ACC112 (cell line): ENCODE measurements around the gene ZMAT3.

ENCODE experiments used
- H2AFZ ChIP-seq: fragments of 200-600 bp; sonication (generic); one replicate; pipeline ENCODE4 v1.6.0; 2017; ENCODE audit warnings: antibody characterized with exemption, low read length; ENCODE audit not compliant: unreplicated experiment
- H3K27ac ChIP-seq: fragments of 200-600 bp; sonication (generic); 2 replicates; pipeline ENCODE4 v1.5.1; 2014; ENCODE audit warnings: low read depth, mild to moderate bottlenecking, antibody characterized with exemption, low read length, moderate library complexity
- H3K27me3 ChIP-seq: fragments of 200-600 bp; sonication (generic); 2 replicates; pipeline ENCODE4 v1.6.1; 2014; ENCODE audit warnings: mild to moderate bottlenecking, antibody characterized with exemption, low read length, moderate library complexity, mixed read lengths; ENCODE audit not compliant: insufficient read depth
- H3K36me3 ChIP-seq: fragments of 200-600 bp; sonication (generic); 2 replicates; pipeline ENCODE4 v1.6.1; 2016; ENCODE audit warnings: mild to moderate bottlenecking, antibody characterized with exemption, low read length, moderate library complexity, mixed read lengths; ENCODE audit not compliant: insufficient read depth
- H3K4me1 ChIP-seq: fragments of 200-600 bp; sonication (generic); one replicate; pipeline ENCODE4 v1.6.1; 2016; ENCODE audit warnings: low read length, mixed read lengths; ENCODE audit not compliant: insufficient read depth, unreplicated experiment, control insufficient read depth
- H3K4me3 ChIP-seq: fragments of 200-600 bp; sonication (generic); 2 replicates; pipeline ENCODE4 v1.5.1; 2014; ENCODE audit warnings: mild to moderate bottlenecking, low read depth, low read length
- H3K79me2 ChIP-seq: fragments of 200-600 bp; sonication (generic); one replicate; pipeline ENCODE4 v1.6.0; 2016; ENCODE audit warnings: low read length; ENCODE audit not compliant: control insufficient read depth, unreplicated experiment, insufficient read depth

The ZMAT3 gene

GRCh38 chr3:179088306-179088705 lies 16.7 kb upstream of the ZMAT3 start:
- Histone ChIP-seq H3K4me3 (no peak overlapping the region), H3K27ac (no peak overlapping the region), H3K79me2 (no peaks in the 10 kb centered on the region), H3K4me1 (no peaks in the 10 kb centered on the region), H3K36me3 (no peaks in the 10 kb centered on the region), H3K27me3 (no peaks in the 10 kb centered on the region), H2AFZ (no peak overlapping the region)

- H3K27ac ChIP-seq = no peak overlapping the region
- no peaks in the 10 kb centered on the region for H3K79me2 ChIP-seq
- no peak overlapping the region for H2AFZ ChIP-seq
These were observed 12.4 kb upstream of the ZMAT3 start for GRCh38 chr3:179083977-179084376.

DNA sequence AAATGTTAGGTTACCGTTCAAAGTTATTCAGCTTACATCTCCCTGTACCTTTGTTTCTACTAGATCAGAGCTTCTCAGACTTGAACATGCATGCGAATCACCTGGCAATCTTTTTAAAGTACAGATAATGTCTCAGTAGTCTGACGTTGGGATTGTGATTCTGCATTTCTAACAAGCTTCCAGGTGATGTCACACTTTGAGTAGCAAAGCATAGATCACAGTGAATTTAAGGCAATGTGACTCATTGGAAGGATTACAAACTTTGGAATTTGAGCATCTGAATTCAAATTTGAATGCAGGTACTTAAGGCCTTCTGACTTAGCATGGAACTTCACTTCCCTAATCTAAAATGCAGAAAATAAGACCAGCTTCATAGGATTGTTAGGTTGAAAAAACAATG lies 10.8 kb upstream of the ZMAT3 start:
- Histone ChIP-seq H3K4me3 (no peak overlapping the region), H2AFZ (no peak overlapping the region), H3K36me3 (no peaks in the 10 kb centered on the region), H3K27ac (no peak overlapping the region), H3K79me2 (no peaks in the 10 kb centered on the region), H3K27me3 (no peaks in the 10 kb centered on the region), H3K4me1 (no peaks in the 10 kb centered on the region)

More at GRCh38 chr3:179083977-179084376, 12.4 kb upstream of the ZMAT3 start:
- Histone ChIP-seq H3K36me3 (no peaks in the 10 kb centered on the region), H3K27me3 (no peaks in the 10 kb centered on the region), H3K4me1 (no peaks in the 10 kb centered on the region), H3K4me3 (no peak overlapping the region)

DNA sequence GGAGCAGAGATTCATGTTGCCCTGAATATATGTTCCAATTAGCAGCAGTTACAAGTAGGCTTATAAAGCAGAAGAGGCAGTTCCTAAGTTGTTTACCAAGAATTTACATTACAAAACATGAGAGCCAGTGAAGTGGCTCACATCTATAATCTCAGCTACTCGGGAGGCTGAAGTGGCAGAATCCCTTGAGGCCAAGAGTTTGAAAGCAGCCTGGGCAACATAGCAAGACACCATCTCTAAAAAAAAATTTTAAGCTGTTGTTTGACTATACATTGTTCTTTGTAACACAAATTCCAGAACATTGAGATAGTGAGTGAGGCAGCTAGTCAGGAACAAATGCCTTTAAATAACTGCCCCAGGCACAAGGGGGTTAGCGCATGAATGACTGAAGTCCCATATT lies 10.3 kb upstream of the ZMAT3 start:
- Histone ChIP-seq H3K4me1 (no peaks in the 10 kb centered on the region), H3K27ac (no peak overlapping the region), H3K36me3 (no peaks in the 10 kb centered on the region), H3K4me3 (no peak overlapping the region), H2AFZ (no peak overlapping the region), H3K27me3 (no peaks in the 10 kb centered on the region), H3K79me2 (no peaks in the 10 kb centered on the region)

- Histone ChIP-seq H3K36me3 (no peaks in the 10 kb centered on the region), H3K27ac (no peak overlapping the region), H3K4me1 (no peaks in the 10 kb centered on the region), H3K4me3 (no peak overlapping the region), H3K27me3 (no peaks in the 10 kb centered on the region), H3K79me2 (no peaks in the 10 kb centered on the region), H2AFZ (no peak overlapping the region)
These were observed 7.9 kb upstream of the ZMAT3 start for GRCh38 chr3:179079537-179079936.

DNA sequence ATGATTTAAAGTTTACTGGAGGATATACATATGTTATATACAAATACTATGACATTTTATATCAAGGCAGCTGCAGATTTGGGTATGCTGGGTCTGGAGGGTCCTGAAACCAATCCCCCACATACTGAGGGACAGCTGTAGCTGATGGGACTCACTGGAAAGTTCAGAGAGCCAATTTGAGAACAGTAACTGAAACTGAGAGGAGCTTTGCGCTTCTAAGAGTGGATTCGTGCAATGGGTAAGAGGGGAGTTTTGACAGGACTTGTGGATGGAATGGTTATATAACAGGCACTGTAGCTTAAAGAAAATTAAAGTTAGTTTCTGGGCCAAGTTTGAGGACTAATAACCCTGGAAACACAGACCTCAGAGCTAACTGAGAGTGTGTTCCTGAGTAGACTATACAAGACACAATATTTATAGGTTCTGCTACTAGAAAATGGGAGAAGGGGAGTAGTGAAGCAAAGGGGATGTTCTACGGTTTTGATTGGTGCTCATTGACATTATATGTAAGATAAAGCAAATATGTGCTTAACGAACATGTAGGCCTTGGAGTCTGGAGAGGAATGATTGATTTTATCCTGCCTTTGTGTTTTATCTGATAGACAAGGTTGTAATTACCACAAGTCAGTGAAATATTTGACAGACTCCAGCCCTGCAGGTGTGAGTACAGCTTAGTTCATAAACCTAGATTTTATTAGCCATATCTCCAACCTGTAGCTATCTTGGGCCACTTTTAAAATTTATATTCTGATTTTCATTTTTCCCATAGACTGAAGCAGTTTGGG lies 4.8 kb upstream of the ZMAT3 start:
- Histone ChIP-seq H3K4me3 (no peak overlapping the region), H3K4me1 (peaks cover 4% of the 10 kb centered on the region), H3K27ac (no peak overlapping the region), H3K36me3 (no peaks in the 10 kb centered on the region), H3K27me3 (no peaks in the 10 kb centered on the region), H2AFZ (no peak overlapping the region), H3K79me2 (peaks cover under 1% of the 10 kb centered on the region)

GRCh38 chr3:179074656-179075055 lies 3.0 kb upstream of the ZMAT3 start:
- H3K4me1 ChIP-seq = peaks cover 4% of the 10 kb centered on the region
- H2AFZ ChIP-seq = no peak overlapping the region
- H3K27ac ChIP-seq = no peak overlapping the region
- H3K27me3 ChIP-seq = no peaks in the 10 kb centered on the region
- H3K36me3 ChIP-seq = no peaks in the 10 kb centered on the region
- no peak overlapping the region for H3K4me3 ChIP-seq
- peaks cover 17% of the 10 kb centered on the region for H3K79me2 ChIP-seq

GRCh38 chr3:179073816-179074215 lies 2.2 kb upstream of the ZMAT3 start:
- Histone ChIP-seq H3K4me1 (peaks cover 11% of the 10 kb centered on the region), H3K79me2 (peaks cover 25% of the 10 kb centered on the region), H3K4me3 (no peak overlapping the region), H3K27me3 (no peaks in the 10 kb centered on the region), H3K27ac (no peak overlapping the region), H2AFZ (no peak overlapping the region), H3K36me3 (no peaks in the 10 kb centered on the region)

- H2AFZ ChIP-seq = peak overlapping the region; percentile 93
- peaks cover 12% of the 10 kb centered on the region for H3K4me1 ChIP-seq
- peak overlapping the region; percentile 98 for H3K4me3 ChIP-seq
- H3K27me3 ChIP-seq = no peaks in the 10 kb centered on the region
- H3K79me2 ChIP-seq = peaks cover 42% of the 10 kb centered on the region
- H3K27ac ChIP-seq = peak overlapping the region; percentile 66; the same call in 1 of the 2 replicates
- H3K36me3 ChIP-seq = peaks cover 5% of the 10 kb centered on the region; the same call in 1 of the 2 replicates
These were observed 460 bp upstream of the ZMAT3 start for GRCh38 chr3:179072100-179072438.

DNA sequence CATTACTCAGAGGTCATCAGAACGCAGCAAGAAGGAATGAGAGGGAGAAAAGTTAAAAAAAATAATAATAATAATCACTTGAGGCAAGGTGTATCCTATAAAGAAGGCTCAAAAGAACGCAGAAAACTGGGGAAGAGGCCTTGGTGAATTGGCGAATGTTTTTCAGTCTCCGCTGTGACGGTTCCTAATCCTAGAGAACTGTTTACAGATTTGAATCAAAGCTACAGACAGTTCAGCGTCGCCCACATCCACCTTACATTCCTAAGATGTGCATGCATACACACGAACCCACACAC lies 634 bp downstream of the ZMAT3 start:
- H3K4me3 ChIP-seq = peak overlapping the region; percentile 98

DNA sequence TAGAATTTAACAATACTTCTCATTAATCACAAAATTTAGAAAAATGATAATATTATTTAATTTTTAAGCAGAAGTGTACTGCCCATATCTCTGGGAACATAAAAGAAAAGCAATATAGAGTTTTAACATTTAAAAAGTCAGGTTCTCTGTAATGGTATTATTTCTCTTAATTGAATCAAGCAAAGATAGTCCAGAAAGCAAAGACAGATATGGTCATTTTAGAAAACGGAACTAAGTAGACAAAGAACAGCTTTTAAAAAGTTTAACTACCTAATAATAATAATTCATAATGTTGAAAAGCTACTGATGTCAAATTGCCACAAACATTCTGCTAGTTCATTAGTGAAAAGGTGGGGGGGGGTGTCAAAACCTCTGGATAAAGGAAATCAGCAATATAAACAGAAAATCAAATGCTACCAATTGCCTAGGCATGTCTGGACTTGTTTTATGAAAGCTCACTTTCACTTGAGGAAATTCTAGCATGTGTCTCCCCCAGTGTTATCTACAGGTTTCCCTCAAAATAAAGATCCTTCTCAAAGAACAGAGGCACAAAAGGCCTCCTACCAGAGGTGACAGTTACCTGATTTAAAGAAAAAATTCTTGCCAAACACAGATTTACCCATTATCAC lies 1.7 kb downstream of the ZMAT3 start:
- Histone ChIP-seq H3K79me2 (peaks cover 48% of the 10 kb centered on the region), H2AFZ (no peak overlapping the region)

More for the DNA sequence above, 634 bp downstream of the ZMAT3 start:
- Histone ChIP-seq H3K79me2 (peaks cover 46% of the 10 kb centered on the region), H3K4me1 (peaks cover 12% of the 10 kb centered on the region), H3K36me3 (peaks cover 14% of the 10 kb centered on the region), H2AFZ (peak overlapping the region; percentile 93), H3K27ac (peak overlapping the region; percentile 66), H3K27me3 (no peaks in the 10 kb centered on the region)

More for the DNA sequence above, 1.7 kb downstream of the ZMAT3 start:
- Histone ChIP-seq H3K4me3 (peak overlapping the region; percentile 98), H3K27ac (peak overlapping the region; percentile 66), H3K4me1 (peaks cover 12% of the 10 kb centered on the region), H3K27me3 (no peaks in the 10 kb centered on the region), H3K36me3 (peaks cover 16% of the 10 kb centered on the region)
